NCI-H2171 treated with DMSO at 0.1 percent for 48 hours (cell line): ENCODE data around the gene IGFL4.
"Not testable (repeated sequence)": the region's sequence is repeated elsewhere in the genome, so short reads cannot be mapped to it uniquely, and the experiment has no call there.

Experiments
- DNase-seq: peaks from one replicate; lab custom pipeline; 2025; lab: John Stamatoyannopoulos, UW

IGFL4 gene

GRCh38 chr19:46040952-46041500 lies at the start of gene IGFL4:
TSS of gene IGFL4 (minus strand) at chr19:46041002. CDS start at chr19:46040962, 40 bp downstream.
- peak; percentile 74 for DNase-seq

GRCh38 chr19:46090444-46090843 lies 49.6 kb upstream of the IGFL4 start:
- no peak for DNase-seq

GRCh38 chr19:46089432-46089831 lies 48.6 kb upstream of the IGFL4 start:
- DNase-seq = no peak

- DNase-seq = no peak
Observed at GRCh38 chr19:46088101-46088500, 47.3 kb upstream of the IGFL4 start.

- DNase-seq = no peak
Observed at GRCh38 chr19:46085888-46086287, 45.1 kb upstream of the IGFL4 start.

- no peak for DNase-seq
Observed at GRCh38 chr19:46082728-46083050, 41.9 kb upstream of the IGFL4 start.

GRCh38 chr19:46081928-46082727 lies 41.3 kb upstream of the IGFL4 start:
- DNase-seq = peak; percentile 52

- DNase-seq = no peak
Observed at GRCh38 chr19:46080561-46080960, 39.8 kb upstream of the IGFL4 start.

GRCh38 chr19:46079576-46079975 lies 38.8 kb upstream of the IGFL4 start:
- DNase-seq = no peak

- not testable (repeated sequence) for DNase-seq
Observed at GRCh38 chr19:46078573-46079332, 38.0 kb upstream of the IGFL4 start.

GRCh38 chr19:46077815-46078167 lies 37.0 kb upstream of the IGFL4 start:
- no peak for DNase-seq

- DNase-seq = peak; percentile 93
Observed at GRCh38 chr19:46076951-46077814, 36.4 kb upstream of the IGFL4 start.

- no peak for DNase-seq
Observed at GRCh38 chr19:46076031-46076880, 35.5 kb upstream of the IGFL4 start.

- DNase-seq = no peak
Observed at GRCh38 chr19:46073268-46073922, 32.6 kb upstream of the IGFL4 start.

- no peak for DNase-seq
Observed at GRCh38 chr19:46069806-46070341, 29.1 kb upstream of the IGFL4 start.

GRCh38 chr19:46068345-46069258 lies 27.8 kb upstream of the IGFL4 start:
- DNase-seq = no peak

GRCh38 chr19:46067691-46068090 lies 26.9 kb upstream of the IGFL4 start:
- no peak for DNase-seq

GRCh38 chr19:46066471-46066870 lies 25.7 kb upstream of the IGFL4 start:
- no peak for DNase-seq

- DNase-seq = no peak
Observed at GRCh38 chr19:46065486-46066071, 24.8 kb upstream of the IGFL4 start.
